Measurements from ENCODE around the gene MTX3. TPM values are rescaled to one million over a fixed set of nuclear protein-coding genes. Genes with fewer than 3 reads are reported as not detected.
A peak's percentile ranks its signal among the peaks of the same experiment; 100 is the strongest.

Gene MTX3
- total and polyA plus RNA-seq, 10 of the 15 experiments (the other 5 are each of a cell fraction or from before 2014, with no cell fraction given), result 1.8 to 18.9 (median 9.3) TPM

- Histone ChIP-seq H3K79me2 (ENCODE audit: control insufficient read depth, insufficient read depth, low read length) (no peaks in the 10 kb centered on the region), H4K20me1 (ENCODE audit: control insufficient read depth, insufficient read depth) (no peaks in the 10 kb centered on the region), H3K4me3 (no peak overlapping the region), H3K27ac (ENCODE audit: control insufficient read depth, insufficient read depth) (no peak overlapping the region), H3K4me2 (ENCODE audit: control insufficient read depth, insufficient read depth) (no peak overlapping the region), H3K27me3 (replicated peaks in 1 of 2; ENCODE audit: control insufficient read depth in 2 of 2, insufficient read depth in 2 of 2, low read length in 1 of 2) (peaks cover 5% of the 10 kb centered on the region in 2 experiments), H3K9me3 (replicated peaks; ENCODE audit: control insufficient read depth, insufficient read depth, low read length) (no peaks in the 10 kb centered on the region), H3K36me3 (ENCODE audit: control insufficient read depth in 2 of 2, insufficient read depth in 2 of 2, low read length in 1 of 2) (no peaks in the 10 kb centered on the region), H2AFZ (ENCODE audit: control insufficient read depth, low read depth, low read length) (no peak overlapping the region), H3K9ac (ENCODE audit: control insufficient read depth, insufficient read depth, low read length) (no peak overlapping the region), H3K4me1 (ENCODE audit: control insufficient read depth, insufficient read depth, low read length) (no peaks in the 10 kb centered on the region)
- in situ Hi-C loops (cut with MboI), result no loop called here
- POLR2A ChIA-PET, result interaction anchor here (0.5 kb wide), 1 partner anchor 1635 kb away, joined by 3 read pairs; no protein-coding TSS in a partner anchor
- CTCF ChIA-PET, result interaction anchor here (0.7 kb wide), 1 partner anchor 167 kb away, joined by 3 read pairs; no protein-coding TSS in a partner anchor
- RAD21 ChIA-PET (ENCODE audit: unreplicated experiment), result no interaction called here
- SMC1A ChIA-PET (ENCODE audit: uncharacterized antibody, unreplicated experiment), result interaction anchor here (0.9 to 1.3 kb wide), 3 partner anchors 9 to 54 kb away, joined by 3 to 5 read pairs (median 4); no protein-coding TSS in a partner anchor
- FAIRE-seq (peak; percentile 18), DNase-seq (ENCODE audit: low read depth, low spot score) (no peak), ATAC-seq (peak; percentile 80)
- TF ChIP-seq RUNX3 (IDR thresholded peaks at IDR 0.05; ENCODE audit: low read length), result peak; percentile 77
- TF ChIP-seq ESRRA (IDR thresholded peaks at IDR 0.05; ENCODE audit: low read length), result no peak
- peak; percentile 70 for TF ChIP-seq JUNB (IDR thresholded peaks at IDR 0.05)
- TF ChIP-seq SRF (IDR thresholded peaks at IDR 0.05; ENCODE audit: low read depth in 2 of 2, low read length in 2 of 2), result no peak
- no peak for TF ChIP-seq SIX5 (IDR thresholded peaks at IDR 0.05; ENCODE audit: low read depth, low read length, severe bottlenecking)
- no peak for TF ChIP-seq PAX5 (IDR thresholded peaks at IDR 0.05; ENCODE audit: borderline replicate concordance, low read depth, low read length)
- TF ChIP-seq NFIC (IDR thresholded peaks at IDR 0.05; ENCODE audit: low read depth, low read length), result peak; percentile 36; the same call in 1 of the 2 replicates
- no TSS peak for BruUV-seq (replicated peaks)
- WGBS (ENCODE audit: insufficient coverage, insufficient replicate concordance, low lambda C conversion rate, missing lambda C conversion rate), result 9% methylated on average over 5 of the region's 5 CpGs
- intact Hi-C loops (cut with micrococcal nuclease; ENCODE audit: unreplicated experiment), result no loop called here
Measured at GRCh38 chr5:80037366-80037765, 46.3 kb upstream of the MTX3 start.

GRCh38 chr5:80036615-80037014 lies 45.6 kb upstream of the MTX3 start:
- FAIRE-seq, result no peak
- RAD21 ChIA-PET (ENCODE audit: unreplicated experiment), result no interaction called here

More at GRCh38 chr5:80036615-80037014, 45.6 kb upstream of the MTX3 start:
- in situ Hi-C loops (cut with MboI) (no loop called here), intact Hi-C loops (cut with micrococcal nuclease; ENCODE audit: unreplicated experiment) (no loop called here)
- ATAC-seq (no peak), DNase-seq (ENCODE audit: low read depth, low spot score) (no peak)
- Histone ChIP-seq H2AFZ (ENCODE audit: control insufficient read depth, low read depth, low read length) (no peak overlapping the region), H3K9me3 (replicated peaks; ENCODE audit: control insufficient read depth, insufficient read depth, low read length) (no peaks in the 10 kb centered on the region), H3K36me3 (ENCODE audit: control insufficient read depth in 2 of 2, insufficient read depth in 2 of 2, low read length in 1 of 2) (no peaks in the 10 kb centered on the region), H3K79me2 (ENCODE audit: control insufficient read depth, insufficient read depth, low read length) (no peaks in the 10 kb centered on the region), H3K9ac (ENCODE audit: control insufficient read depth, insufficient read depth, low read length) (no peak overlapping the region), H3K27ac (ENCODE audit: control insufficient read depth, insufficient read depth) (no peak overlapping the region), H4K20me1 (ENCODE audit: control insufficient read depth, insufficient read depth) (no peaks in the 10 kb centered on the region), H3K4me2 (ENCODE audit: control insufficient read depth, insufficient read depth) (no peak overlapping the region), H3K4me3 (no peak overlapping the region), H3K27me3 (replicated peaks in 1 of 2; ENCODE audit: control insufficient read depth in 2 of 2, insufficient read depth in 2 of 2, low read length in 1 of 2) (peaks cover 5% of the 10 kb centered on the region in 2 experiments), H3K4me1 (ENCODE audit: control insufficient read depth, insufficient read depth, low read length) (no peaks in the 10 kb centered on the region)
- no TSS peak for BruUV-seq (replicated peaks)
- TF ChIP-seq HDAC6 (IDR thresholded peaks at IDR 0.05; ENCODE audit: unreplicated experiment) (no peak), JUND (IDR thresholded peaks at IDR 0.05; ENCODE audit: low read depth, low read length) (no peak), TBL1XR1 (IDR thresholded peaks at IDR 0.05; ENCODE audit: low read depth, low read length) (no peak), KDM1A (IDR thresholded peaks at IDR 0.05; ENCODE audit: borderline replicate concordance) (no peak), NKRF (conservative IDR thresholded peaks at IDR 0.05) (no peak), ATF7 (IDR thresholded peaks at IDR 0.05; ENCODE audit: low read depth) (no peak), ZNF24 (IDR thresholded peaks at IDR 0.05) (no peak)
- ChIA-PET POLR2A (no interaction called here), CTCF (no interaction called here), SMC1A (ENCODE audit: uncharacterized antibody, unreplicated experiment) (interaction anchor here (0.6 to 1.3 kb wide), 3 partner anchors 10 to 55 kb away, joined by 3 to 5 read pairs (median 4); no protein-coding TSS in a partner anchor)
- WGBS (ENCODE audit: insufficient coverage, insufficient replicate concordance, low lambda C conversion rate, missing lambda C conversion rate), result 12% methylated on average over 5 of the region's 5 CpGs

Data from GM12878 (cell line).